ENCODE measurements around the gene UBE2Q1. TPM values are rescaled to one million over a fixed set of nuclear protein-coding genes. Genes with fewer than 3 reads are reported as not detected.

Gene UBE2Q1
- total and polyA plus RNA-seq, 8 donors: 20.4 to 137 (median 28.5) TPM

DNA sequence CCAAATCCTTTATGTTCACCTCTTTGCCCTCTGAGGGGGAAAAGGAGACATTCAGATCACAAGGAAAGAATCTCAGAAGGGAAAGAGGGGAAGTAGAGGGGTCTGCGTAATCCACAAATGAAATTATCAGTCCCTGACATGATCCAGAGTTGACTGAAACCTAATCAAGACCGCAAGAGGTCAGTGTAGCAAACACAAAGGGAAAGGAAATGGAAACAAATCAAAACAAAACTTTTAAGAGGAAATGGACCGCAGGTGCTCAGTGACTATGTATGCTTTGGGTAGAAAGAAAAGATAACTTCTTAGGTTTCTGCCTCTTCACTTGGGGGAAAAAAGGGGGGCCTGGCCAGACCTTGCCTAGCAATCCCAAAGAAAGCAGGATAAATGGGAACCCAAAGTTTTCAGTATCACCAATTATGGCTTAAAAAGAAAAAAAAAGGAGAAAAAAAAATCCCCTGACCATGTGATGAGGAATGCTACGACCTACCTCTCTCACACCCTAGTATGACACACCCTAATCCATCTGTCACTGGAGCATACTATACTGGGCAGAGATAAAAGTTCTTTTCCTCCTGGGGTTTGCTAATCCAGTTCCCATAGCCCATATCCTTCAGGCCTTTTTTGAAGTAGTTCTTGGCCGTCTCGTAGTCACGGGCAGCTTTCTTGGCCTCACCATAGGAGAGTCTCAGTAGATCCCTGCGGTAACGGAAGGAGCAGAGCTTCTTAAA is 26.0 kb upstream of the UBE2Q1 start:
- Histone ChIP-seq H3K27ac (peak overlapping the region in 1 of 5 donors; percentile 33), H3K4me3 (no peak overlapping the region), H3K9me3 (no peaks in the 10 kb centered on the region), H3K36me3 (peaks cover 90 to 100% (median 100%) of the 10 kb centered on the region in 4 donors), H3K27me3 (no peaks in the 10 kb centered on the region), H3K4me1 (peaks cover 0 to 8% (median 0%) of the 10 kb centered on the region in 4 donors)
- TF ChIP-seq POLR2AphosphoS5 (IDR thresholded peaks at IDR 0.05) (no peak), EP300 (IDR thresholded peaks at IDR 0.05) (no peak), POLR2A (IDR thresholded peaks at IDR 0.05) (no peak)
- TF ChIP-seq, protein P1, sequence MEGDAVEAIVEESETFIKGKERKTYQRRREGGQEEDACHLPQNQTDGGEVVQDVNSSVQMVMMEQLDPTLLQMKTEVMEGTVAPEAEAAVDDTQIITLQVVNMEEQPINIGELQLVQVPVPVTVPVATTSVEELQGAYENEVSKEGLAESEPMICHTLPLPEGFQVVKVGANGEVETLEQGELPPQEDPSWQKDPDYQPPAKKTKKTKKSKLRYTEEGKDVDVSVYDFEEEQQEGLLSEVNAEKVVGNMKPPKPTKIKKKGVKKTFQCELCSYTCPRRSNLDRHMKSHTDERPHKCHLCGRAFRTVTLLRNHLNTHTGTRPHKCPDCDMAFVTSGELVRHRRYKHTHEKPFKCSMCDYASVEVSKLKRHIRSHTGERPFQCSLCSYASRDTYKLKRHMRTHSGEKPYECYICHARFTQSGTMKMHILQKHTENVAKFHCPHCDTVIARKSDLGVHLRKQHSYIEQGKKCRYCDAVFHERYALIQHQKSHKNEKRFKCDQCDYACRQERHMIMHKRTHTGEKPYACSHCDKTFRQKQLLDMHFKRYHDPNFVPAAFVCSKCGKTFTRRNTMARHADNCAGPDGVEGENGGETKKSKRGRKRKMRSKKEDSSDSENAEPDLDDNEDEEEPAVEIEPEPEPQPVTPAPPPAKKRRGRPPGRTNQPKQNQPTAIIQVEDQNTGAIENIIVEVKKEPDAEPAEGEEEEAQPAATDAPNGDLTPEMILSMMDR (IDR thresholded peaks at IDR 0.05): no peak
- 73 to 81% (median 77%) methylated on average over 9 of the region's 9 CpGs for WGBS, 5 donors
- no peak for DNase-seq
- intact Hi-C loops (cut with DNase I; ENCODE audit: low total_unique reads): no loop called here

DNA sequence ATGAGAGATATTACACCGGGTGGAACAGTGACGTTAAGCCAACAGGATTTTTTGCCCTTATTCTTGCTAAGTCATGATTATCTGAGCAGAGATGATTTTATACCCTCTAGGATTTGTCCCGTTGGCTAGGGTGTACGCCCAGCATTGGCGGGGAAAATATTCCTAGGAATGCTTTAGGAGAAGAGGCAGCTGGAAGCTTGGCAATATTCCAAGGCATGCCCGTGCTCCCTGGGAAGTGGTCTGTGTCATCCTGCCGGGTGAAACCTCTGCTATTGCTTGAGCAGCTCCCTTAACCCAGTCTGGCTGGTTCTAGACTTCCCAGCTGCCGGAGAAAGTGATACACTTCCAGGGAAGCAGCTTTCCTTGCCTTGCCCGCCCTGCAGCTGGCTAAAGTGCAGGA is 25.3 kb upstream of the UBE2Q1 start:
- intact Hi-C loops (cut with DNase I; ENCODE audit: low total_unique reads): no loop called here
- Histone ChIP-seq H3K4me1 (peaks cover 0 to 8% (median 0%) of the 10 kb centered on the region in 4 donors), H3K27ac (peak overlapping the region in 1 of 5 donors; percentile 33), H3K27me3 (no peaks in the 10 kb centered on the region), H3K9me3 (no peaks in the 10 kb centered on the region), H3K4me3 (no peak overlapping the region), H3K36me3 (peaks cover 84 to 100% (median 100%) of the 10 kb centered on the region in 4 donors)
- 54 to 76% (median 69%) methylated on average over 9 of the region's 9 CpGs for WGBS, 5 donors
- no peak for TF ChIP-seq POLR2AphosphoS5 (IDR thresholded peaks at IDR 0.05)
- TF ChIP-seq POLR2A (IDR thresholded peaks at IDR 0.05): no peak
- no peak for TF ChIP-seq EP300 (IDR thresholded peaks at IDR 0.05)
- TF ChIP-seq, protein P1 (IDR thresholded peaks at IDR 0.05): no peak
- DNase-seq: peak in 1 of 2 donors; percentile 30

DNA sequence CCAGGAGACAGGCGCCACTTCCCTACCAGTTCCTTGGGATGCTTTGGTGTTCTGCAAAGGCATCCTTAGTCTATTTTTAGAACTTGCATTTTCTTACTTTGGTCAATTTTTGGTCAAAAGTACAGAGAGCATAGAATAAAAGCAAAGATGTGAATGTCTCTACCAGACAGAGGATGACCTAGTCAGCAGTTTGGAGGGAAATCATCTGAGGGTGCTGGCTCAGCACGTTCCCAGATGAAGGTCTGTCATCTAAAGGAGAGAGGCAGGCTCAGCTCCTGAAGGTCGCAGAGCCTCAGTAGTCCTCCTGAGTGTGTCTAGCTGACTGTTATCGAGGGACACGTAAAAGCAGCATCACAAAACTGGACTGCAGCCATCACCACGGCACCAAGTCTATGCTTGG is 24.4 kb upstream of the UBE2Q1 start:
- DNase-seq: no peak
- WGBS, 5 donors: 82 to 93% (median 91%) methylated on average over 6 of the region's 6 CpGs
- H3K4me1 ChIP-seq: peaks cover 0 to 8% (median 1%) of the 10 kb centered on the region in 4 donors
- intact Hi-C loops (cut with DNase I; ENCODE audit: low total_unique reads): no loop called here
- no peaks in the 10 kb centered on the region for H3K27me3 ChIP-seq
- H3K36me3 ChIP-seq: peaks cover 75 to 100% (median 99%) of the 10 kb centered on the region in 4 donors
- H3K9me3 ChIP-seq: no peaks in the 10 kb centered on the region
- TF ChIP-seq, protein P1 (IDR thresholded peaks at IDR 0.05): no peak
- TF ChIP-seq POLR2AphosphoS5 (IDR thresholded peaks at IDR 0.05): no peak
- TF ChIP-seq POLR2A (IDR thresholded peaks at IDR 0.05): no peak
- no peak for TF ChIP-seq EP300 (IDR thresholded peaks at IDR 0.05)
- H3K27ac ChIP-seq: peak overlapping the region in 1 of 5 donors; percentile 37
- H3K4me3 ChIP-seq: no peak overlapping the region

DNA sequence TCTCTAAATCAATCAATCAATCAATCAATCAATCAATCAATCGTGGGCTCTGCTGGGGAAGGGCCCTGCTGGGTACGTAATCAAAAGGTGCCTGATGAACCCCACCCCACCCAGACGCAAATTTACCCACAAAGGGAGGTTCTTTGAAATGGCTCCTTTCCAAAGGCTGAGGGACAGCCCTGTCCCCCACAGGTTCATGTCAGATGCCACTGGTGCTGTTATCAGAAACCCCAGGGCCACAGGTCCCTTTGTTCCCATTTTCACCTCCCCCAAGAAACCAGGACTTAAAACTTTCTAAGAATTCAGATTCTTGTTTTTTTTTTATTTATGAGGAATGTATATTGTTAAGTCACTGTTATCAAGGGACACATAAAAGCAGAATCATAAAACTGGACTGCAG is 23.3 kb upstream of the UBE2Q1 start:
- Histone ChIP-seq H3K36me3 (peaks cover 64 to 93% (median 88%) of the 10 kb centered on the region in 4 donors), H3K4me3 (no peak overlapping the region), H3K27ac (no peak overlapping the region), H3K4me1 (peaks cover 0 to 8% (median 1%) of the 10 kb centered on the region in 4 donors), H3K9me3 (no peaks in the 10 kb centered on the region), H3K27me3 (no peaks in the 10 kb centered on the region)
- DNase-seq: no peak
- no peak for TF ChIP-seq POLR2AphosphoS5 (IDR thresholded peaks at IDR 0.05)
- TF ChIP-seq POLR2A (IDR thresholded peaks at IDR 0.05): no peak
- no peak for TF ChIP-seq EP300 (IDR thresholded peaks at IDR 0.05)
- TF ChIP-seq, protein P1 (IDR thresholded peaks at IDR 0.05): no peak
- intact Hi-C loops (cut with DNase I; ENCODE audit: low total_unique reads): no loop called here
- 70 to 83% (median 72%) methylated on average over 3 of the region's 3 CpGs for WGBS, 5 donors
